T1000 (cell line): ENCODE results near the gene SLC29A4.
"Not testable (repeated sequence)": the region's sequence is repeated elsewhere in the genome, so short reads cannot be mapped to it uniquely, and the experiment has no call there.

ENCODE experiments used
- DNase-seq: peaks from one replicate; lab custom pipeline; 2025; ENCODE audit warnings: mixed read lengths; lab: John Stamatoyannopoulos, UW

SLC29A4 gene

DNA sequence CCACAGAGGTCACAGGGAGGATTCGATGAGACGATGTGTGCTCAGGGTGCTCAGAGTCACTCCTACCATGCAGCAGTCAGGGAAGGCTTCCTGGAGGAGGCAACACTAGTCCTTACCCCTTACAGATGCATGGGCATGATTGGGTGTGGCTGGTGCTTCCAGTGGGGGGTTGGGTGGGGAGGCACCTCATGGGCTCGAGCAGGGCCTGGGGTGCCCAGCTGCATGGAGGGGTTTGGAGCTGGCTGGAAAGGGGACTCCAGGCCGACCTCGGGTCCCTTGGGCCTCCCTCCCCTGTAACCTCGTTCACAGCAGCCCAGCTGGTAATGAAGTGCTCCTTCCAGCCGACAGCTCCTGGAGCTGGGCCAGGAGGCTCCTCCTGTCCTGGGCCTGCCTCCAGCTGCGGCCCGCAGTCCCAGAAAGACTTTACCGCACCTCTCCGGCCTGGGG lies 7.7 kb upstream of the SLC29A4 start:
- DNase-seq: not testable (repeated sequence)

DNA sequence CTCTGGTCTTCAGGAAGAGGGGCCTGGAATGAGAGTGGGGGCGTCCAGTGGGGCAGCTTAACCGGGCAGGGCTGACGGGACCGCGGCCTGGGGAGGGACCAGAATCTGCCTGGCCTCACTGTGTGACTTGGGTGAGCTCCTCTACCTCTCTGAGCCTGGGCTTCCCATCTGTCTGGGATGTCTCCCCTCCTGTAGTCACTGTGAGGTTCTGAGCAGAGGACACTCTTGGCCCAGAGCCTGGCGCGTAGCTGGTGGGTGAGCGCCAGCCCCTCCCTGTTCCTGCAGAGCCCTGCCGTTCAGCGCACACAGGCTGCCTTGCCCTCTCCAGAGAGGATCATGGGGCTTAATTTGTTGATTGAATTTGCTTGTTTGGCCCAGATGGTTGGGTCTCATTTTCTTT lies 7.2 kb upstream of the SLC29A4 start:
- not testable (repeated sequence) for DNase-seq

DNA sequence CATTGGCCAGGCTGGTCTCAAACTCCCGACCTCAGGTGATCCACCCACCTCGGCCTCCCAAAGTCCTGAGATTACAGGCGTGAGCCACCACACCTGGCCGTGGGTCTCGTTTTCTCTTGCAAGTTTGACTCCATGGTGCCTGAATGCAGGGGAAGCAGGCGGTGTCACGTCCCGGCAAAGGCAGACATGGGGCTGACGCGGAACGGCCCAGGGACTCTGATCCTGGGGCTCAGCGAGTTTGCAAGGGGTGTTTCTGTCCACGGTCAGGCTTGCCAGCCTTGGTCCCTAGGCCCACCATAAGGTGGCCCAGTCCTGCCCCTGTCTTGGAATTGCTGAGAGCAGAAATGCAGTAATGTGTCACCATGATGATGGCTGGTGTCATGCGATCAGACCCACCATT lies 6.6 kb upstream of the SLC29A4 start:
- not testable (repeated sequence) for DNase-seq

- no peak for DNase-seq
These were observed 6.1 kb upstream of the SLC29A4 start for GRCh38 chr7:5276611-5277010.

DNA sequence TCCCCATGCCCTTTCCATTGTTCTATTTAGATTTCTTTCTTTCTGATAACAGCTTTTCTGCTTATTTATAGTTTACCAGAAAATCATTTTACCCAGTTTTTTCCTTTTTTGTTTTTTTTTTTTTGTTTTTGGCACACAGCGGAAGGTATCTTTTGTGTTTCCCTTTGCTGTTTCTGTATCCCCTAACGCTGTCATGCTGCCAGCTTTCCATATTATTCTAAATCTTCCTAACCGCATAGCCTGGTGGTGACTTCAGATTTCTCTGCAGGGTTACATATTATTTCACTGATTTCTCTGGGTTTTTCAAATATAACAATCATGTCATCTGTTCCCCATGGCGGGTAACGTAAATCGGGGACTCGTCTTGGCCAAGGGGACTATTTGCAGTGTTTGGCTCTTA lies 4.0 kb upstream of the SLC29A4 start:
- no peak for DNase-seq

DNA sequence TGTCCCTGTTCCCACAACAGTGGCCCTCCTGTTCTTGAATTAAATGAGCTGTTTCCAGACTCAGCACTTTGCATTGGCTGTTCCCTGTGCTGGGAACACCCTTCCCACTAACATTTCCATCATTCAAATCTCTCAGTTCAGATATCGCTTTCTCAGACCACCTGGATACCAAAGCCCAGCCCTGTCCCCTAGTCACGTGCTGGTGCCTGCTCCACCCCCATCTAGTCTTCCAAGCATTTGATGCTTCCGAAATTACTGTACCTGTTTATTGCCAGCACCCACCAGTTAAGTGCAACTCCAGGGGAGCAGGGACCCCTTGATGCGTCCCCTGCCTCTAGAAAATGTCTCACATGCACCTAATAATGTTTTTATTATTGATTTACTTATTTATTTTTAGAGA lies 3.0 kb upstream of the SLC29A4 start:
- no peak for DNase-seq

DNA sequence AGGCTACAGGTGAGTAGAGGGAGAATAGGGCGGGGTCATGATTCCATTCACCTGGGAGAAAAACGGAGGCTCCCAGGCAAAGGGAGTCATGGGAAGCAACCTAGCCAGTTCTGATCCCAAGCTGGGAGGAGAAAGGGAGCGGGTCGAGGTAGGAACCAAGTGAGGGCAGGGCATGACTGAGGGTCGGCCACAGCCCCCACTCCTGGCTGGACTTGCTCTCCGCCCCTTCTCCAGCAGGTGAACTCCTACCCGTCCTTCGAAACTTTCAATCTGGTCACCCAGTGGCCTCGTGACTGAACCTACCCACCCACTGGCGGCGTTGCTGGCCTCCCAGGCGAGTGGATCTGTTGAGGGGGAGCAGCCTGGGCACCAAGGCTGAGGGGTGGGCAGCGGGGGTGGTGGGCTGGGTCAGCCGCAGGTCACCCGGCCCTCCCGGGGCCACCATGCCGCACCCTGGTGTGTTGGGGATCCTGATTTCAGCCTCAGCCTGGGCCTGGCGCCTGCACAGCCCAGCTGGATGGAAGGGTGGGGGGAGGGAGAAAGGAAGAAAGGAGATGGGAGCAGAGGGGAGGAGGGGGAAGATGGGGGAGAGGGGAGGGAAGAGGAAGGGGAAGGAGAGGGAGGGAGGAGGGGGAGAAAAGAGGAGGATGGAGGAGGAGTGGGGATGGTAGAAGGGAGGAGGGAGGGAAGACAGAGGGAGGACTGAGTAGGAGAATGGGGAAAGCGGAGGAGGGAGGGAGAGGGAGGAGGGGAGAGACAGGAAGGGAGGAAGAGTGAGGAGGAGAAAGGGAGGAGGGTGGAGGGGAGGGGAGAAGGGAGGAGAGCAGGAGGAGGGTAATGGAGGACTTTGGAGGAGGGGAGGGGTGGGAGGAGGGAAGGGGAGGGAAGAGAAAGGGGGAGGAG lies 894 bp upstream of the SLC29A4 start:
- DNase-seq: not testable (repeated sequence)

- DNase-seq: no peak
These were observed 919 bp downstream of the SLC29A4 start for GRCh38 chr7:5283421-5284303.

- DNase-seq: no peak
These were observed 1.9 kb downstream of the SLC29A4 start for GRCh38 chr7:5284304-5285281.

- DNase-seq: no peak
These were observed 4.2 kb downstream of the SLC29A4 start for GRCh38 chr7:5286933-5287332.

DNA sequence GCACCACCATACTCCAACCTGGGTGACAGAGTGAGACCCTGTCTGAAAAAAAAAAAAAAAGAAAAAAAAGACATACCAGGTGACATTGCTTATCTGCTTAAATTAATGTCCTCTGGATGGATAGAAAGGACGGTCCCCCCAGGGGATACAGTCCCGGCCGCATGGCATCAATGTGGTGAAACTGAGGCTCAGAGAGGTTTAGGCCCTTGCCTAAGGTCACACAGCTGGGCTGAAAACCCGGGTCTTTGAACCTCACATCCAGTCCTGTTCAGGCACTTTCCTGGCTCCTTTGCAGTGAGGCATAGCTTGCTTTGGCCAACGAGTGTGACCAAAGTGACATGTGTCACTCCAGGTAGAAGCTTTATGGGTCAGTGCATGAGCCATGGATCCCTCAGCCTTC lies 4.6 kb downstream of the SLC29A4 start:
- not testable (repeated sequence) for DNase-seq

GRCh38 chr7:5287802-5288201 lies 5.1 kb downstream of the SLC29A4 start:
- DNase-seq: no peak

GRCh38 chr7:5288560-5288959 lies 5.8 kb downstream of the SLC29A4 start:
- not testable (repeated sequence) for DNase-seq

DNA sequence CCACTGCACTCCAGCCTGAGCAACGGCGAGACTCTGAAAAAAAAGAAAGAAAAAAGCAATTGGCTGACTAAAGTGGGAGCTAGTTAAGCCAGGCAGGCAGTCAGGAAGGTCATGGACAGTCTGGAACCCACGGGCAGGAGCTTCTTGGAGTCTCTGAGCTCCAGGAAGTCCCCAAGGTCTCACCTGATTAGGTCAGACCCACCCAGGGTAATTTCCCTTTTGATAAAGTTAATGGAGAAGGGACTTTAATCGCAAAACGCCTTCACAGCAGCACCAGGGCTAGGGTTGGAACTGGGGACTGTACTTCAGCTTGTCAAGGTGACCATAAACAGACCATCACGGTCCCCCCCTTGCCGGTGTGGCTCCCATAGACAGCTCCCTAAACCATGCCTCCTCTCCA lies 6.6 kb downstream of the SLC29A4 start:
- DNase-seq: no peak

- no peak for DNase-seq
These were observed 8.6 kb downstream of the SLC29A4 start for GRCh38 chr7:5291301-5291700.

GRCh38 chr7:5291711-5292335 lies 9.1 kb downstream of the SLC29A4 start:
- DNase-seq: not testable (repeated sequence)

DNA sequence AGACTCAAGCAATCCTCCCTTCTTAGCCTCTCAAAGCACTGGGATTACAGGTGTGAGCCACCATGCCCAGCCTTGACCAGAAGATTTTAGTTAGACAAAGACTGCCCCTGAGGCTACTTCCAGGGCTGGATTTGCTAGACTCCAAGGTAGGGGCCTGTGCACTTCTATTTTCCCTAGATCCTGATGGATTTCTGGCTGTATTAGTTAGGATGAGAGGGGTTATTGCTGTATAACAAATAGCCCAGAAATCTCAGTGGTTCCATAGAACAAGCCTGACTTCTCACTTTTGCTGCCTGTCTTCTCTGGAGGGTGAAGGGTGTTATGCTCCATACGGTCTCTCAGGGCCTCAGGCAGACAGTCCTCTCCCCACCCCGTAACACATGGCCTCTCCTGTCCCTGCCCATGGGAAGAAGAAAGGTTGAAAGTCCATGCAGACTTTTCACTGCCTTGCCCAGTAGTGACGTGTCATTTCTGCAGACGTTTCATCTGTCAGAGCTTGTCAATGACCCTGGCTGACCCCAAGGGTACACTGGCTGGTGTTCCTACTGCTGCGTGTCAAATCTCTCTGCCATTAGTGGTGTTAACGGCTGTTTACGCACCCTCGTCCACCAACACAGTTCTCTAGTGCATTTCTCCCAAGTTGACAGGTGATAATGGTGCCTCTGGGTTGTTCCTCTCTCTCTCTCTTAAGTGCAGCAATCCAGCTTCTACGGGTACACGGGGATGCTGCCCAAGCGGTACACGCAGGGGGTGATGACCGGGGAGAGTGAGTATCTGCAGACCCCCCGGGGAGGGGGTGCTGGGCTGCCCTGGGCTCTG lies 11.6 kb downstream of the SLC29A4 start:
- DNase-seq: no peak

- no peak for DNase-seq
These were observed 12.6 kb downstream of the SLC29A4 start for GRCh38 chr7:5295039-5296014.

DNA sequence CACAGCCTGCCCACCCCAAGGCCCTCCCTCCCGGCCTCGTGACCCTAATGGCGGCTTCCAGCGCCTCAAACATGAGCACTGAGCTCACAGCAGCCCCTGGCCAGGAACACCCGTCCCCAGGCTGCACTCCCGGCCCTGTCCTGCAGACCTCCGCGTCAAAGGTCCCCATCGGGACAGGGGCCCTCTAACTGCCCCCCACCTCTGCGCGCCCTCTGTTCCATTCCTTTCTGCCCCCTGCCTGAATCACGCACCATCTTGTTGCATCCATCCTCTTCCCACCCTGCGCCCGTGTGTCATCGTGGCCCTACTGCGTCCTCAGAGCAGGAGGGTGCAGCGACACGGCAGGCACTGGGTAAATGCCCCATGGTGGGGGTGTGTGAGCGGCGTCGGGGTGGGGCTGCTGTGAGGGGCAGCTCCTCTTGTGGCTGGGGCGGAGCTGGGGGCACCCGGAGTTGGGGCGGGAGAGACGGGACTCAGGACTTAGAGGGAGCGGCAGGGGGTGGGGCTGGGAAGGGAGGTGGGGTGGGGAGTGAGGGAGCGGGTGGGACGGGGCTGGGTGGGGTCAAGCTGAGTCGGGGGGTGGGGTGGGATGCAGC lies 13.4 kb downstream of the SLC29A4 start:
- no peak for DNase-seq
